Ovary (tissue), 3 donors: ENCODE measurements around the gene GABRB2.

Source experiments
- EP300 ChIP-seq: sonication (generic); formaldehyde crosslinking; IDR thresholded peaks from one replicate; pipeline ENCODE4 v1.6.1; 2017; ENCODE audit warnings: antibody characterized with exemption
- POLR2A ChIP-seq: fragments of 450-650 bp; IDR thresholded peaks from one replicate; pipeline ENCODE4 v1.6.1; 2017; ENCODE audit warnings: antibody characterized with exemption, mild to moderate bottlenecking, moderate library complexity
- TF ChIP-seq, protein P1 (sequence below), 3 donors: fragments of 450-650 bp in 2 of 3; fragments of 200-600 bp in 1 of 3; IDR thresholded peaks; one replicate each; pipeline versions ENCODE4 v1.5.1 to v1.8.0; 2016 to 2022; ENCODE audit warnings: antibody characterized with exemption in 3 of 3, mild to moderate bottlenecking in 1 of 3
- donor health status: DM: no; HTN: no; CAD: no.

- TF ChIP-seq, protein P1, sequence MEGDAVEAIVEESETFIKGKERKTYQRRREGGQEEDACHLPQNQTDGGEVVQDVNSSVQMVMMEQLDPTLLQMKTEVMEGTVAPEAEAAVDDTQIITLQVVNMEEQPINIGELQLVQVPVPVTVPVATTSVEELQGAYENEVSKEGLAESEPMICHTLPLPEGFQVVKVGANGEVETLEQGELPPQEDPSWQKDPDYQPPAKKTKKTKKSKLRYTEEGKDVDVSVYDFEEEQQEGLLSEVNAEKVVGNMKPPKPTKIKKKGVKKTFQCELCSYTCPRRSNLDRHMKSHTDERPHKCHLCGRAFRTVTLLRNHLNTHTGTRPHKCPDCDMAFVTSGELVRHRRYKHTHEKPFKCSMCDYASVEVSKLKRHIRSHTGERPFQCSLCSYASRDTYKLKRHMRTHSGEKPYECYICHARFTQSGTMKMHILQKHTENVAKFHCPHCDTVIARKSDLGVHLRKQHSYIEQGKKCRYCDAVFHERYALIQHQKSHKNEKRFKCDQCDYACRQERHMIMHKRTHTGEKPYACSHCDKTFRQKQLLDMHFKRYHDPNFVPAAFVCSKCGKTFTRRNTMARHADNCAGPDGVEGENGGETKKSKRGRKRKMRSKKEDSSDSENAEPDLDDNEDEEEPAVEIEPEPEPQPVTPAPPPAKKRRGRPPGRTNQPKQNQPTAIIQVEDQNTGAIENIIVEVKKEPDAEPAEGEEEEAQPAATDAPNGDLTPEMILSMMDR (IDR thresholded peaks at IDR 0.05) = no peak
- TF ChIP-seq POLR2A = no peak
- no peak for TF ChIP-seq EP300
Measured at GRCh38 chr5:161562446-161562845, 15.9 kb upstream of the GABRB2 start.
